Endothelial cell (in vitro differentiated cells): ENCODE data around the gene GDF9. TPM values are rescaled to one million over a fixed set of nuclear protein-coding genes. Genes with fewer than 3 reads are reported as not detected.

ENCODE experiments used
- DNase-seq: peaks from one replicate; pipeline ENCODE4 v3.0.0; 2021; ENCODE audit warnings: low spot score
- H3K27ac Mint-ChIP-seq: one replicate; pipeline ENCODE4 v1.8.0; 2021; ENCODE audit warnings: mixed read lengths, inconsistent platforms; ENCODE audit not compliant: unreplicated experiment
- H3K27me3 Mint-ChIP-seq: one replicate; pipeline ENCODE4 v1.8.0; 2021; ENCODE audit warnings: mild to moderate bottlenecking, moderate library complexity, mixed read lengths, inconsistent platforms; ENCODE audit not compliant: unreplicated experiment
- H3K36me3 Mint-ChIP-seq: one replicate; pipeline ENCODE4 v1.8.0; 2021; ENCODE audit warnings: mild to moderate bottlenecking, low read depth, mixed read lengths, inconsistent platforms; ENCODE audit not compliant: unreplicated experiment
- H3K4me1 Mint-ChIP-seq: one replicate; pipeline ENCODE4 v1.8.0; 2021; ENCODE audit warnings: mild to moderate bottlenecking, mixed read lengths, inconsistent platforms; ENCODE audit not compliant: unreplicated experiment
- H3K4me3 Mint-ChIP-seq: one replicate; pipeline ENCODE4 v1.8.0; 2021; ENCODE audit warnings: mild to moderate bottlenecking, mixed read lengths, inconsistent platforms; ENCODE audit not compliant: unreplicated experiment
- H3K9me3 Mint-ChIP-seq: one replicate; pipeline ENCODE4 v1.8.0; 2021; ENCODE audit warnings: mixed read lengths, inconsistent platforms; ENCODE audit not compliant: unreplicated experiment
- total RNA-seq: library from RNA; stranded (reverse); fragmentation: NEBNext Ultra II Directional; extraction: Animal tissue kit (Norgen Biotek cat#: 25700); gene quantifications from one replicate; pipeline ENCODE4 v1.2.1, GENCODE V29; 2021; ENCODE audit not compliant: unreplicated experiment
- TF ChIP-seq, protein P1 (sequence below): fragments of 200-600 bp; sonication (generic); IDR thresholded peaks from one replicate; pipeline ENCODE4 v1.5.0; 2021; ENCODE audit warnings: antibody characterized with exemption; ENCODE audit not compliant: unreplicated experiment

GDF9 gene
- total RNA-seq, 1 donor from 2014 or later, result 0.33 TPM

GRCh38 chr5:132895719-132896305 lies 29.5 kb upstream of the GDF9 start:
- no peak for DNase-seq
- H3K9me3 Mint-ChIP-seq, result no peaks in the 10 kb centered on the region
- H3K4me3 Mint-ChIP-seq, result peak overlapping the region; percentile 17
- H3K27ac Mint-ChIP-seq, result peak overlapping the region; percentile 34
- no peaks in the 10 kb centered on the region for H3K4me1 Mint-ChIP-seq
- no peaks in the 10 kb centered on the region for H3K27me3 Mint-ChIP-seq
- peaks cover 40% of the 10 kb centered on the region for H3K36me3 Mint-ChIP-seq
- TF ChIP-seq, protein P1, sequence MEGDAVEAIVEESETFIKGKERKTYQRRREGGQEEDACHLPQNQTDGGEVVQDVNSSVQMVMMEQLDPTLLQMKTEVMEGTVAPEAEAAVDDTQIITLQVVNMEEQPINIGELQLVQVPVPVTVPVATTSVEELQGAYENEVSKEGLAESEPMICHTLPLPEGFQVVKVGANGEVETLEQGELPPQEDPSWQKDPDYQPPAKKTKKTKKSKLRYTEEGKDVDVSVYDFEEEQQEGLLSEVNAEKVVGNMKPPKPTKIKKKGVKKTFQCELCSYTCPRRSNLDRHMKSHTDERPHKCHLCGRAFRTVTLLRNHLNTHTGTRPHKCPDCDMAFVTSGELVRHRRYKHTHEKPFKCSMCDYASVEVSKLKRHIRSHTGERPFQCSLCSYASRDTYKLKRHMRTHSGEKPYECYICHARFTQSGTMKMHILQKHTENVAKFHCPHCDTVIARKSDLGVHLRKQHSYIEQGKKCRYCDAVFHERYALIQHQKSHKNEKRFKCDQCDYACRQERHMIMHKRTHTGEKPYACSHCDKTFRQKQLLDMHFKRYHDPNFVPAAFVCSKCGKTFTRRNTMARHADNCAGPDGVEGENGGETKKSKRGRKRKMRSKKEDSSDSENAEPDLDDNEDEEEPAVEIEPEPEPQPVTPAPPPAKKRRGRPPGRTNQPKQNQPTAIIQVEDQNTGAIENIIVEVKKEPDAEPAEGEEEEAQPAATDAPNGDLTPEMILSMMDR, result no peak

- TF ChIP-seq, protein P1, result no peak
- H3K9me3 Mint-ChIP-seq, result no peaks in the 10 kb centered on the region
- no peak overlapping the region for H3K27ac Mint-ChIP-seq
- H3K36me3 Mint-ChIP-seq, result peaks cover 28% of the 10 kb centered on the region
- H3K4me1 Mint-ChIP-seq, result no peaks in the 10 kb centered on the region
- H3K27me3 Mint-ChIP-seq, result no peaks in the 10 kb centered on the region
- no peak for DNase-seq
- H3K4me3 Mint-ChIP-seq, result no peak overlapping the region
These were observed 24.5 kb upstream of the GDF9 start for GRCh38 chr5:132890817-132891216.

DNA sequence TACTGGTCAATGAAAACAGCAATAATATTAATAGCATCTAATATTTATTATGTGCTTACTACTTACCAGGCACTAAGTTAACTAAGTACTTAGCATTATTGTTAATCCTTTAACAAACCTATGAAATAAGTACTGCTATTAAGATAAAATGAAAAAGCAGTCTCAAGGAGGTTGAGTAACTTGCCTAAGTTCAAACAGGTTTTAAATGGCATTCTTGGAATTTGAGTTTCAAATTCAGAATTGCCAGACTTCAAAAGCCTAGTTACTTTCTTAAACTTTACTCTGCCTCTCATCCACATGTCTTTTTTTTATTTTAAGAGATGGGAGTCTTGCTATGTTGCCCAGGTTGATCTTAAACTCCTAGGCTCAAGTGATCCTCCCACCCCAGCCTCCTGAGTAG lies 23.2 kb upstream of the GDF9 start:
- no peaks in the 10 kb centered on the region for H3K4me1 Mint-ChIP-seq
- no peak overlapping the region for H3K27ac Mint-ChIP-seq
- no peaks in the 10 kb centered on the region for H3K9me3 Mint-ChIP-seq
- H3K4me3 Mint-ChIP-seq, result no peak overlapping the region
- DNase-seq, result no peak
- peaks cover 2% of the 10 kb centered on the region for H3K27me3 Mint-ChIP-seq
- TF ChIP-seq, protein P1, result no peak
- H3K36me3 Mint-ChIP-seq, result peaks cover 31% of the 10 kb centered on the region

DNA sequence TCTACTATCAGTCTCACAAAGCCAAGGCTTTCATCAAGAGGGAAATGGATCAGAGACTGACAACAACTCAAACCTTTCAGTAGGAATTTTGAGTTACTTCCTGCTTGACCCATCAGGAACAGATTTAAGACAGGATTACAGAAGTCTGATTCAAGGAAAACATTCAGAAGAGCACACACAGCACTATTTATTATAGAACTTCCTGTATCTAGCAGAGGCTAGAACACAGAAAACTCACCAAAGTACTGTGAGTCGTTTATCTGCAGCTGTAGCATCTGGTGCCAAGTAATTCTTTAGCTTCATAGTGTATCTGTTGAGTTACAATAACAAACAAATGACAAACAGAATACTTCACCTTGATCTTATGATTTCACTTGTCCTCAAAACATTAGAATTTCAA lies 21.0 kb upstream of the GDF9 start:
- H3K4me1 Mint-ChIP-seq, result no peaks in the 10 kb centered on the region
- H3K27ac Mint-ChIP-seq, result peak overlapping the region; percentile 3
- H3K27me3 Mint-ChIP-seq, result peaks cover 2% of the 10 kb centered on the region
- peaks cover 30% of the 10 kb centered on the region for H3K36me3 Mint-ChIP-seq
- H3K4me3 Mint-ChIP-seq, result no peak overlapping the region
- no peak for DNase-seq
- TF ChIP-seq, protein P1, result no peak
- no peaks in the 10 kb centered on the region for H3K9me3 Mint-ChIP-seq

DNA sequence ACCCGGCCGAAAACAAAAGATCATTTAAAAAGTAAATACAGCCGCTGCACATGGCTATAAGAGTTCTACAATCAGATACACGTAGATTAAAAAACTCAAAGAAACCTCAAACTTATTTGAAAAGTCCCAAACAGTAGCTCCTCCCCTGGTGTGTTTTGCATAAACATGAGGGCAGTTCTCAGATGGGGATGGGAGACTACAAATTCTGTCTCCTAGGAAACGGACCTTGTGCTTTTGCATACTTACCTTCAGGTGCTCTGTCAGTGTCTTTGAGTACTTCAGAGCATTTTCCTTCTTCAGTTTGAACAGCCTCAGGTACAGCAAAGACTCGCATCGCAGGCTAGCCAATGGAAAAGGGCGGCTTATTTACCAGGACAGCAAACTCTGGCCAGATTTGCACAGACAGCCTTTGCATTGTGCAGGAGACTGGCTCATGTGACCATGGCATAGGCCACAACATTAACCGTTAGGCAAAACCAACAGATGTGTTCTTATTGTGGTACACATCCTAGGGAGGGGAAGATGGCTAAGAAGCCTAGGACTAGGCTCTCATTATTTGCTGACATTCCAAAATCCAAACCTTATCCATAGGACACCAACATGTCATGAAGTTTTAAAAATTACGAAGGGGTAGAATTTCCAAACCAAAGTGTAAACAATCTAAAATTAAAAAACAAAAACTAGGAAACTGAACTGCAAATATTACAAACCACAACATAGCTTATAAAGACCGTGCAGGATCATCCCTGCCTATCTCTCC lies 20.0 kb upstream of the GDF9 start:
- H3K27ac Mint-ChIP-seq, result no peak overlapping the region
- H3K27me3 Mint-ChIP-seq, result peaks cover 2% of the 10 kb centered on the region
- H3K4me1 Mint-ChIP-seq, result no peaks in the 10 kb centered on the region
- DNase-seq, result no peak
- no peaks in the 10 kb centered on the region for H3K9me3 Mint-ChIP-seq
- peak overlapping the region; percentile 19 for H3K4me3 Mint-ChIP-seq
- TF ChIP-seq, protein P1, result no peak
- H3K36me3 Mint-ChIP-seq, result peaks cover 31% of the 10 kb centered on the region
